H9 (cell line): ENCODE data around the gene WDFY3. TPM values are rescaled to one million over a fixed set of nuclear protein-coding genes. Genes with fewer than 3 reads are reported as not detected.

ENCODE experiments used
- DNase-seq: peaks from one replicate; pipeline ENCODE4 v3.0.0-alpha.2; 2017
- H2AFZ ChIP-seq: one replicate; pipeline ENCODE4 v1.6.1; 2013; ENCODE audit warnings: mild to moderate bottlenecking, low read length, control low read depth, moderate library complexity
- H2AK5ac ChIP-seq: 2 replicates; pipeline ENCODE4 v1.6.1; 2013; ENCODE audit warnings: low read length, control low read depth, mixed read lengths; ENCODE audit not compliant: insufficient read length
- H2BK120ac ChIP-seq: one replicate; pipeline ENCODE4 v1.6.1; 2013; ENCODE audit warnings: low read depth, mild to moderate bottlenecking, low read length, control low read depth, inconsistent platforms; ENCODE audit not compliant: poor library complexity, severe bottlenecking
- H2BK12ac ChIP-seq: 2 replicates; pipeline ENCODE4 v1.6.1; 2013; ENCODE audit warnings: low read length, control low read depth, mixed read lengths, low read depth; ENCODE audit not compliant: insufficient read length
- H2BK15ac ChIP-seq: 2 replicates; pipeline ENCODE4 v1.6.1; 2013; ENCODE audit warnings: low read depth, low read length, control low read depth
- H2BK20ac ChIP-seq: one replicate; pipeline ENCODE4 v1.6.1; 2013; ENCODE audit warnings: low read depth, mild to moderate bottlenecking, low read length, control low read depth, inconsistent platforms; ENCODE audit not compliant: poor library complexity, severe bottlenecking
- H2BK5ac ChIP-seq: 2 replicates; pipeline ENCODE4 v1.6.1; 2013; ENCODE audit warnings: low read length, control low read depth, mixed read lengths; ENCODE audit not compliant: insufficient read length
- H3K14ac ChIP-seq: 2 replicates; pipeline ENCODE4 v1.6.1; 2013; ENCODE audit warnings: low read length, control low read depth; ENCODE audit not compliant: insufficient read depth
- H3K18ac ChIP-seq: 2 replicates; pipeline ENCODE4 v1.6.1; 2013; ENCODE audit warnings: low read depth, mild to moderate bottlenecking, mixed read lengths, low read length, control low read depth; ENCODE audit not compliant: insufficient read length
- H3K23ac ChIP-seq: 2 replicates; pipeline ENCODE4 v1.6.1; 2013; ENCODE audit warnings: low read length, control low read depth, mixed read lengths, low read depth; ENCODE audit not compliant: insufficient read length
- H3K23me2 ChIP-seq: 2 replicates; pipeline ENCODE4 v1.6.1; 2013; ENCODE audit warnings: low read depth, mild to moderate bottlenecking, mixed read lengths, low read length, control low read depth; ENCODE audit not compliant: insufficient read length, poor library complexity, severe bottlenecking
- H3K27ac ChIP-seq: 2 replicates; pipeline ENCODE4 v1.5.1; 2013; ENCODE audit warnings: low read length, control low read depth, mixed read lengths, low read depth; ENCODE audit not compliant: insufficient read length
- H3K27me3 ChIP-seq: 2 replicates; pipeline ENCODE4 v1.6.1; 2013; ENCODE audit warnings: low read length, control low read depth, inconsistent platforms; ENCODE audit not compliant: insufficient read depth
- H3K4ac ChIP-seq: 2 replicates; pipeline ENCODE4 v1.6.1; 2013; ENCODE audit warnings: low read depth, mild to moderate bottlenecking, control low read depth, inconsistent platforms, low read length, moderate library complexity
- H3K4me1 ChIP-seq: 2 replicates; pipeline ENCODE4 v1.6.1; 2013; ENCODE audit warnings: low read length, control low read depth, inconsistent platforms; ENCODE audit not compliant: insufficient read depth
- H3K4me2 ChIP-seq: 2 replicates; pipeline ENCODE4 v1.6.1; 2013; ENCODE audit warnings: low read length, control low read depth, mixed read lengths; ENCODE audit not compliant: insufficient read length, insufficient read depth
- H3K56ac ChIP-seq: 2 replicates; pipeline ENCODE4 v1.6.1; 2013; ENCODE audit warnings: low read depth, mild to moderate bottlenecking, mixed read lengths, low read length, control low read depth; ENCODE audit not compliant: insufficient read length
- H3K79me1 ChIP-seq: 2 replicates; pipeline ENCODE4 v1.6.1; 2013; ENCODE audit warnings: low read depth, mild to moderate bottlenecking, moderate library complexity, low read length, control low read depth, inconsistent platforms; ENCODE audit not compliant: insufficient read depth, poor library complexity, severe bottlenecking
- H3K79me2 ChIP-seq: 2 replicates; pipeline ENCODE4 v1.6.1; 2013; ENCODE audit warnings: low read length, control low read depth, inconsistent platforms; ENCODE audit not compliant: insufficient read depth
- H3K9ac ChIP-seq: 2 replicates; pipeline ENCODE4 v1.6.1; 2013; ENCODE audit warnings: low read length, control low read depth, mixed read lengths; ENCODE audit not compliant: insufficient read length; ENCODE audit errors: extremely low read depth
- H3K9me3 ChIP-seq: one replicate; pipeline ENCODE4 v1.6.1; 2013; ENCODE audit warnings: low read depth, low read length, inconsistent platforms; ENCODE audit not compliant: control insufficient read depth
- H3T11ph ChIP-seq: one replicate; pipeline ENCODE4 v1.6.1; 2013; ENCODE audit warnings: mild to moderate bottlenecking, low read length, control low read depth, inconsistent platforms
- H4K20me1 ChIP-seq: one replicate; pipeline ENCODE4 v1.6.1; 2013; ENCODE audit not compliant: control insufficient read depth, insufficient read length, insufficient read depth
- H4K5ac ChIP-seq: 2 replicates; pipeline ENCODE4 v1.6.1; 2013; ENCODE audit warnings: low read depth, mild to moderate bottlenecking, mixed read lengths, low read length, control low read depth; ENCODE audit not compliant: insufficient read length
- H4K8ac ChIP-seq: replicated peaks from 2 replicates; pipeline ENCODE4 v1.6.1; 2013; ENCODE audit warnings: low read length, control low read depth, mixed read lengths, low read depth; ENCODE audit not compliant: insufficient read length
- H4K91ac ChIP-seq: 2 replicates; pipeline ENCODE4 v1.6.1; 2013; ENCODE audit warnings: low read depth, mild to moderate bottlenecking, moderate library complexity, mixed read lengths, low read length, control low read depth; ENCODE audit not compliant: insufficient read length
- H3K27ac Mint-ChIP-seq, 3 experiments: 2 replicates in 2 of 3; 3 replicates in 1 of 3; pipeline ENCODE4 v1.8.0; 2020 to 2021; ENCODE audit warnings: mixed read lengths in 3 of 3, mild to moderate bottlenecking in 1 of 3, moderate library complexity in 1 of 3
- H3K27me3 Mint-ChIP-seq: 2 replicates; pipeline ENCODE4 v1.8.0; 2021; ENCODE audit warnings: low read depth, mild to moderate bottlenecking, moderate library complexity, mixed read lengths
- H3K36me3 Mint-ChIP-seq, 3 experiments: 2 replicates in 2 of 3; 3 replicates in 1 of 3; pipeline ENCODE4 v1.8.0; 2020 to 2021; ENCODE audit warnings: low read depth in 3 of 3, mixed read lengths in 3 of 3; ENCODE audit not compliant: insufficient read depth in 1 of 3
- H3K4me1 Mint-ChIP-seq, 2 experiments: 2 replicates each; pipeline ENCODE4 v1.8.0; 2020; ENCODE audit warnings: mixed read lengths in 2 of 2
- H3K4me3 Mint-ChIP-seq, 2 experiments: 2 replicates in 1 of 2; 3 replicates in 1 of 2; pipeline ENCODE4 v1.8.0; 2020 to 2021; ENCODE audit warnings: mild to moderate bottlenecking in 2 of 2, mixed read lengths in 2 of 2, moderate library complexity in 1 of 2
- H3K9me3 Mint-ChIP-seq, 2 experiments: 2 replicates in 1 of 2; 3 replicates in 1 of 2; pipeline ENCODE4 v1.8.0; 2020; ENCODE audit warnings: mild to moderate bottlenecking in 2 of 2, mixed read lengths in 2 of 2, moderate library complexity in 1 of 2
- WGBS: extraction: QIAGEN DNeasy Blood & Tissue Kit; methylation state at CpG from one replicate; pipeline ENCODE4 v1.1.7; 2013; ENCODE audit warnings: missing lambda C conversion rate, low lambda C conversion rate, mixed read lengths; ENCODE audit not compliant: insufficient read length; ENCODE audit errors: extremely low coverage; 5-methylcytosine and 5-hydroxymethylcytosine counted together
- total RNA-seq: library from RNA; stranded (reverse); gene quantifications from 2 replicates; pipeline ENCODE4 v1.2.1, GENCODE V29; 2021
- TF ChIP-seq, protein P1 (sequence below): fragments of 200-600 bp; sonication (generic); conservative IDR thresholded peaks from 3 replicates; pipeline ENCODE4 v1.8.0; 2021; ENCODE audit warnings: antibody characterized with exemption, mild to moderate bottlenecking

WDFY3 gene
- total RNA-seq, 1 experiment from 2014 or later: 54.6 TPM

- no peaks in the 10 kb centered on the region for H3K4me1 ChIP-seq
- Mint-ChIP-seq H3K4me1 (no peaks in the 10 kb centered on the region), H3K4me3 (no peak overlapping the region), H3K27me3 (no peaks in the 10 kb centered on the region), H3K27ac (no peak overlapping the region), H3K36me3 (peaks cover 12 to 51% (median 34%) of the 10 kb centered on the region in 3 experiments; a peak in 6 of 7 replicates), H3K9me3 (no peaks in the 10 kb centered on the region)
- no peak overlapping the region for H4K8ac ChIP-seq
- H3K79me1 ChIP-seq: no peaks in the 10 kb centered on the region
- H3K27ac ChIP-seq: no peak overlapping the region
- no peak overlapping the region for H2AK5ac ChIP-seq
- H2BK12ac ChIP-seq: no peak overlapping the region
- no peak overlapping the region for H2BK120ac ChIP-seq
- no peaks in the 10 kb centered on the region for H3K79me2 ChIP-seq
- H3K4ac ChIP-seq: no peak overlapping the region
- H2BK20ac ChIP-seq: no peak overlapping the region
- no peaks in the 10 kb centered on the region for H3K23me2 ChIP-seq
- no peak overlapping the region for H4K5ac ChIP-seq
- no peak overlapping the region for H3T11ph ChIP-seq
- H2AFZ ChIP-seq: no peak overlapping the region
- H4K20me1 ChIP-seq: no peaks in the 10 kb centered on the region
- H3K9ac ChIP-seq: no peak overlapping the region
- DNase-seq: no peak
- no peak overlapping the region for H2BK15ac ChIP-seq
- H3K9me3 ChIP-seq: no peaks in the 10 kb centered on the region
- H2BK5ac ChIP-seq: no peak overlapping the region
- H3K14ac ChIP-seq: no peak overlapping the region
- no peaks in the 10 kb centered on the region for H3K27me3 ChIP-seq
- H4K91ac ChIP-seq: no peak overlapping the region
- no peak overlapping the region for H3K18ac ChIP-seq
- TF ChIP-seq, protein P1, sequence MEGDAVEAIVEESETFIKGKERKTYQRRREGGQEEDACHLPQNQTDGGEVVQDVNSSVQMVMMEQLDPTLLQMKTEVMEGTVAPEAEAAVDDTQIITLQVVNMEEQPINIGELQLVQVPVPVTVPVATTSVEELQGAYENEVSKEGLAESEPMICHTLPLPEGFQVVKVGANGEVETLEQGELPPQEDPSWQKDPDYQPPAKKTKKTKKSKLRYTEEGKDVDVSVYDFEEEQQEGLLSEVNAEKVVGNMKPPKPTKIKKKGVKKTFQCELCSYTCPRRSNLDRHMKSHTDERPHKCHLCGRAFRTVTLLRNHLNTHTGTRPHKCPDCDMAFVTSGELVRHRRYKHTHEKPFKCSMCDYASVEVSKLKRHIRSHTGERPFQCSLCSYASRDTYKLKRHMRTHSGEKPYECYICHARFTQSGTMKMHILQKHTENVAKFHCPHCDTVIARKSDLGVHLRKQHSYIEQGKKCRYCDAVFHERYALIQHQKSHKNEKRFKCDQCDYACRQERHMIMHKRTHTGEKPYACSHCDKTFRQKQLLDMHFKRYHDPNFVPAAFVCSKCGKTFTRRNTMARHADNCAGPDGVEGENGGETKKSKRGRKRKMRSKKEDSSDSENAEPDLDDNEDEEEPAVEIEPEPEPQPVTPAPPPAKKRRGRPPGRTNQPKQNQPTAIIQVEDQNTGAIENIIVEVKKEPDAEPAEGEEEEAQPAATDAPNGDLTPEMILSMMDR: no peak
- WGBS: no CpG with 5 or more reads among the region's 4 CpGs
- H3K4me2 ChIP-seq: no peak overlapping the region
- no peak overlapping the region for H3K23ac ChIP-seq
- H3K56ac ChIP-seq: no peak overlapping the region
Measured at GRCh38 chr4:84782517-84782916, 184.0 kb downstream of the WDFY3 start.
